Thyroid gland (tissue), 4 donors: Measurements from ENCODE around the gene PLEKHM3.

Experiments used
- POLR2A ChIP-seq, 2 donors: fragments of 450-650 bp; IDR thresholded peaks; one replicate each; pipeline ENCODE4 v1.6.1; 2017; ENCODE audit warnings: antibody characterized with exemption in 2 of 2, mild to moderate bottlenecking in 2 of 2, moderate library complexity in 1 of 2
- TF ChIP-seq, protein P1 (sequence below), 6 experiments: fragments of 200-600 bp in 3 of 6; fragments of 450-650 bp in 3 of 6; sonication (generic) in 3 of 6; IDR thresholded peaks; one replicate each; pipeline ENCODE4 v1.5.1; 2016 to 2019; ENCODE audit warnings: antibody characterized with exemption in 6 of 6, mild to moderate bottlenecking in 2 of 6, inconsistent platforms in 1 of 6, moderate library complexity in 1 of 6

DNA sequence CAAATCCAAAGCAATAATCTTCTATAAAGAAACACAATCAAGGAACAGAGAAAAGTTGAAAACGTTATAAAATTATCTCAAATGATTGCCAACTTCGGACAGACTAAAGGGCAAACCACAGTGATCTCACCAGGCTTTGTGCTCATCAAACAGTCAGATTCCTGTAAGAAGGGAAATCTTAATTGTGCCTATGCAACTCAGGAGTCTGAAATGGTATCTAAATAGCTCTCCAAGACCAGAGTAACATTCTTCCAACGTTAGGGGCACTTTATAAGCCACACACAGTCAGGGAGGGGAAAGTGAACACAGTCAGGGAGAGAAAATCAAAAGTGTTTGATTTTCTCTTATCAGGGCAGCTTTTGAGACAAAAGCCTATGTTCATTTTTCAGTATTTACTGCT, 29.4 kb downstream of the PLEKHM3 start:
- TF ChIP-seq, protein P1, sequence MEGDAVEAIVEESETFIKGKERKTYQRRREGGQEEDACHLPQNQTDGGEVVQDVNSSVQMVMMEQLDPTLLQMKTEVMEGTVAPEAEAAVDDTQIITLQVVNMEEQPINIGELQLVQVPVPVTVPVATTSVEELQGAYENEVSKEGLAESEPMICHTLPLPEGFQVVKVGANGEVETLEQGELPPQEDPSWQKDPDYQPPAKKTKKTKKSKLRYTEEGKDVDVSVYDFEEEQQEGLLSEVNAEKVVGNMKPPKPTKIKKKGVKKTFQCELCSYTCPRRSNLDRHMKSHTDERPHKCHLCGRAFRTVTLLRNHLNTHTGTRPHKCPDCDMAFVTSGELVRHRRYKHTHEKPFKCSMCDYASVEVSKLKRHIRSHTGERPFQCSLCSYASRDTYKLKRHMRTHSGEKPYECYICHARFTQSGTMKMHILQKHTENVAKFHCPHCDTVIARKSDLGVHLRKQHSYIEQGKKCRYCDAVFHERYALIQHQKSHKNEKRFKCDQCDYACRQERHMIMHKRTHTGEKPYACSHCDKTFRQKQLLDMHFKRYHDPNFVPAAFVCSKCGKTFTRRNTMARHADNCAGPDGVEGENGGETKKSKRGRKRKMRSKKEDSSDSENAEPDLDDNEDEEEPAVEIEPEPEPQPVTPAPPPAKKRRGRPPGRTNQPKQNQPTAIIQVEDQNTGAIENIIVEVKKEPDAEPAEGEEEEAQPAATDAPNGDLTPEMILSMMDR (IDR thresholded peaks at IDR 0.05) = no peak
- no peak for TF ChIP-seq POLR2A (IDR thresholded peaks at IDR 0.05)
